Stimulated activated CD4-positive, alpha-beta T cell treated with anti-CD3 and anti-CD28 coated beads, Interleukin-1b, Interleukin-23, amount 100 ng/mL, for 24 hours (primary cell): ENCODE data around the gene PPARD.
"Not testable (repeated sequence)": the region's sequence is repeated elsewhere in the genome, so short reads cannot be mapped to it uniquely, and the experiment has no call there.

ENCODE experiments used
- DNase-seq, 4 experiments: peaks; one replicate each; pipeline ENCODE4 v3.0.0-alpha.2; 2020; ENCODE audit warnings: low read depth in 4 of 4, low spot score in 1 of 4

The PPARD gene

GRCh38 chr6:35312076-35312800 is 30.1 kb upstream of the PPARD start:
- DNase-seq, result no peak

GRCh38 chr6:35312807-35313206 is 29.6 kb upstream of the PPARD start:
- DNase-seq, result no peak

- DNase-seq, result no peak
These were observed 24.7 kb upstream of the PPARD start for GRCh38 chr6:35317483-35318195.

- DNase-seq, result no peak
These were observed 23.9 kb upstream of the PPARD start for GRCh38 chr6:35318196-35319171.

- no peak for DNase-seq
These were observed 22.9 kb upstream of the PPARD start for GRCh38 chr6:35319346-35320030.

GRCh38 chr6:35320031-35320410 is 22.3 kb upstream of the PPARD start:
- no peak for DNase-seq

GRCh38 chr6:35321091-35321490 is 21.3 kb upstream of the PPARD start:
- no peak for DNase-seq

GRCh38 chr6:35327349-35328027 is 14.9 kb upstream of the PPARD start:
- peak in 3 of 4 experiments; percentile 44 to 62 (median 60) for DNase-seq

- no peak for DNase-seq
These were observed 14.1 kb upstream of the PPARD start for GRCh38 chr6:35328108-35328723.

GRCh38 chr6:35328965-35329364 is 13.4 kb upstream of the PPARD start:
- DNase-seq, result not testable (repeated sequence)

- DNase-seq, result no peak
These were observed 11.7 kb upstream of the PPARD start for GRCh38 chr6:35330541-35331119.

GRCh38 chr6:35332074-35332887 is 10.1 kb upstream of the PPARD start:
- DNase-seq, result peak in 3 of 4 experiments; percentile 21 to 34 (median 29)

- no peak for DNase-seq
These were observed 801 bp upstream of the PPARD start for GRCh38 chr6:35341557-35341956.

GRCh38 chr6:35343092-35343834 is 905 bp downstream of the PPARD start:
- DNase-seq, result no peak

- no peak for DNase-seq
These were observed 1.6 kb downstream of the PPARD start for GRCh38 chr6:35343835-35344550.

GRCh38 chr6:35351422-35351821 is 9.1 kb downstream of the PPARD start:
- no peak for DNase-seq

- DNase-seq, result no peak
These were observed 10.4 kb downstream of the PPARD start for GRCh38 chr6:35352735-35353134.
